HepG2 (cell line): Measurements from ENCODE around the gene BRK1. TPM values are rescaled to one million over a fixed set of nuclear protein-coding genes. Genes with fewer than 3 reads are reported as not detected.

Experiments used
- ATAC-seq: fragments of 200-7000 bp; cut with Tn5 transposase; 3 replicates; pipeline ENCODE4 v1.9.1; 2020; ENCODE audit warnings: mild to moderate bottlenecking, moderate library complexity
- BruUV-seq: library from RNA; stranded (reverse); fragments of 400-500 nt; replicated peaks from 2 replicates; lab custom pipeline; 2021; lab: Mats Ljungman, UMichigan
- CTCF ChIA-PET: fragments of 300-600 bp; formaldehyde crosslinking; extraction: SDS; loops from one replicate; lab custom pipeline; 2021; ENCODE audit warnings: low total read pairs, inconsistent platforms, low intra/inter-chr PET ratio; lab: Yijun Ruan, JAX
- POLR2A ChIA-PET: fragments of 350-600 bp; sonication (Branson Sonifier 250); formaldehyde crosslinking; loops from one replicate; lab custom pipeline; 2020; ENCODE audit warnings: antibody characterized with exemption, inconsistent platforms; lab: Yijun Ruan, JAX
- DNase-seq: peaks from one replicate; pipeline ENCODE4 v3.0.0-alpha.2; 2015; ENCODE audit warnings: low spot score
- FAIRE-seq: peaks from 3 replicates; lab custom pipeline; 2011; peaks lifted over from hg19 to GRCh38; lab: Jason Lieb, UNC
- H2AFZ ChIP-seq: one replicate; pipeline ENCODE4 v1.6.1; 2011; ENCODE audit warnings: low read length, inconsistent platforms
- H3K27ac ChIP-seq: fragments of 300-600 bp; 3 replicates; pipeline ENCODE4 v1.8.0; 2011; ENCODE audit warnings: mixed run types, mild to moderate bottlenecking, mixed read lengths, low read length, inconsistent platforms; ENCODE audit not compliant: insufficient read depth; ENCODE audit errors: extremely low read length
- H3K27me3 ChIP-seq, 2 experiments: fragments of 200-600 bp in 1 of 2; 2 replicates in 1 of 2; 3 replicates in 1 of 2; pipeline versions ENCODE4 v1.6.0 to v1.8.0; 2011; ENCODE audit warnings: low read length in 2 of 2, mild to moderate bottlenecking in 2 of 2, moderate library complexity in 2 of 2, inconsistent platforms in 1 of 2; ENCODE audit not compliant: insufficient read depth in 2 of 2, control insufficient read depth in 1 of 2
- H3K36me3 ChIP-seq, 2 experiments: fragments of 200-600 bp in 1 of 2; replicated peaks in 1 of 2; 2 replicates in 1 of 2; 3 replicates in 1 of 2; pipeline versions ENCODE4 v1.5.1 to v1.8.0; 2011; ENCODE audit warnings: low read length in 2 of 2, inconsistent platforms in 1 of 2; ENCODE audit not compliant: insufficient read depth in 2 of 2, control insufficient read depth in 1 of 2
- H3K4me1 ChIP-seq: 2 replicates; pipeline ENCODE4 v1.5.1; 2012; ENCODE audit warnings: low read length, inconsistent platforms; ENCODE audit not compliant: insufficient read depth
- H3K4me2 ChIP-seq: 2 replicates; pipeline ENCODE4 v1.6.0; 2011; ENCODE audit warnings: low read depth, low read length, inconsistent platforms
- H3K4me3 ChIP-seq, 3 experiments: fragments of 200-600 bp in 1 of 3; sonication (generic), shearing (Covaris generic) in 1 of 3; replicated peaks in 1 of 3; 2 replicates each; pipeline ENCODE4 v1.5.1; 2011 to 2016; ENCODE audit warnings: low read length in 3 of 3, inconsistent platforms in 2 of 3, low read depth in 2 of 3, mild to moderate bottlenecking in 2 of 3, control low read depth in 1 of 3, mixed read lengths in 1 of 3; ENCODE audit not compliant: insufficient read depth in 1 of 3
- H3K79me2 ChIP-seq: one replicate; pipeline ENCODE4 v1.6.1; 2011; ENCODE audit warnings: low read length, inconsistent platforms; ENCODE audit not compliant: insufficient read depth
- H3K9ac ChIP-seq: 2 replicates; pipeline ENCODE4 v1.6.0; 2011; ENCODE audit warnings: mild to moderate bottlenecking, low read depth, low read length, inconsistent platforms; ENCODE audit not compliant: insufficient read depth
- H3K9me3 ChIP-seq: 2 replicates; pipeline ENCODE4 v1.5.1; 2012; ENCODE audit warnings: mild to moderate bottlenecking, low read length
- H4K20me1 ChIP-seq: 2 replicates; pipeline ENCODE4 v1.6.0; 2011; ENCODE audit warnings: inconsistent platforms, mild to moderate bottlenecking, low read length, moderate library complexity; ENCODE audit not compliant: insufficient read depth
- ARHGAP35 ChIP-seq: sonication (generic); formaldehyde crosslinking; IDR thresholded peaks from 2 replicates; pipeline ENCODE4 v1.9.0; 2022; ENCODE audit warnings: mild to moderate bottlenecking, inconsistent platforms, moderate library complexity, missing genetic modification reagents, borderline replicate concordance
- BATF2 ChIP-seq: sonication (generic); formaldehyde crosslinking; IDR thresholded peaks from 2 replicates; pipeline ENCODE4 v1.8.0; 2022; ENCODE audit warnings: mild to moderate bottlenecking, missing genetic modification reagents, moderate library complexity
- CBX1 ChIP-seq: IDR thresholded peaks from one replicate; pipeline ENCODE4 v1.6.1; 2016; ENCODE audit warnings: antibody characterized with exemption, low read depth
- ELF1 ChIP-seq: sonication (generic); formaldehyde crosslinking; IDR thresholded peaks from 2 replicates; pipeline ENCODE4 v1.4.0; 2020; ENCODE audit warnings: missing genetic modification reagents
- FIP1L1 ChIP-seq: fragments of 200-400 bp; formaldehyde crosslinking; IDR thresholded peaks from 2 replicates; pipeline ENCODE4 v1.6.1; 2018; ENCODE audit warnings: low read depth, mild to moderate bottlenecking, low read length, moderate library complexity, borderline replicate concordance; ENCODE audit not compliant: insufficient read depth
- HNF4A ChIP-seq: sonication (generic); formaldehyde crosslinking; IDR thresholded peaks from 2 replicates; pipeline ENCODE4 v1.4.0; 2020; ENCODE audit warnings: missing genetic modification reagents
- POLR2A ChIP-seq, 2 experiments: IDR thresholded peaks; 2 replicates each; pipeline ENCODE4 v1.6.1; 2011; ENCODE audit warnings: low read depth in 2 of 2, low read length in 2 of 2, mild to moderate bottlenecking in 1 of 2, moderate library complexity in 1 of 2; ENCODE audit not compliant: insufficient read depth in 1 of 2
- SALL2 ChIP-seq: sonication (generic); formaldehyde crosslinking; IDR thresholded peaks from 2 replicates; pipeline ENCODE4 v1.8.1; 2023; ENCODE audit warnings: mild to moderate bottlenecking, missing genetic modification reagents, inconsistent platforms
- SKI ChIP-seq: fragments of 450-650 bp; IDR thresholded peaks from one replicate; pipeline ENCODE4 v1.6.1; 2018; ENCODE audit warnings: mild to moderate bottlenecking; ENCODE audit not compliant: partially characterized antibody
- ZBTB44 ChIP-seq: sonication (generic); formaldehyde crosslinking; IDR thresholded peaks from 2 replicates; pipeline ENCODE4 v1.4.0; 2020; ENCODE audit warnings: missing genetic modification reagents
- ZNF225 ChIP-seq: sonication (generic); formaldehyde crosslinking; IDR thresholded peaks from 2 replicates; pipeline ENCODE4 v1.4.0; 2020; ENCODE audit warnings: mild to moderate bottlenecking, missing genetic modification reagents
- ZNF24 ChIP-seq: fragments of 450-650 bp; IDR thresholded peaks from 2 replicates; pipeline ENCODE4 v1.6.1; 2017; ENCODE audit warnings: antibody characterized with exemption, mild to moderate bottlenecking
- ZNF34 ChIP-seq: sonication (generic); formaldehyde crosslinking; IDR thresholded peaks from 2 replicates; pipeline ENCODE4 v1.4.0; 2020; ENCODE audit warnings: mild to moderate bottlenecking, missing genetic modification reagents, borderline replicate concordance
- ZNF615 ChIP-seq: sonication (generic); formaldehyde crosslinking; IDR thresholded peaks from 2 replicates; pipeline ENCODE4 v1.5.0; 2020; ENCODE audit warnings: mild to moderate bottlenecking, missing genetic modification reagents, borderline replicate concordance
- ZSCAN12 ChIP-seq: sonication (generic); formaldehyde crosslinking; IDR thresholded peaks from 2 replicates; pipeline ENCODE4 v1.9.0; 2021; ENCODE audit warnings: mild to moderate bottlenecking, missing genetic modification reagents
- WGBS: methylation state at CpG from one replicate; pipeline ENCODE4 v1.1.6; 2017; ENCODE audit warnings: low lambda C conversion rate; 5-methylcytosine and 5-hydroxymethylcytosine counted together
- in situ Hi-C: cut with HindIII; loops from 2 replicates; pipeline ENCODE4 v1.10.0; 2017; ENCODE audit warnings: low pct_unique_long_range_greater_than_20kb; ENCODE audit not compliant: extremely low pct_ligation_motif_present
- intact Hi-C: fragments of 100-400 bp; cut with micrococcal nuclease; formaldehyde crosslinking; loops from one replicate; pipeline ENCODE4 v1.10.0; 2022; ENCODE audit not compliant: unreplicated experiment
- polyA plus RNA-seq, 8 experiments: library from polyadenylated mRNA; depleted of rRNA in 3 of 8; stranded (reverse) in 7 of 8; unstranded in 1 of 8; fragments of >200 nt; fragmentation: Illumina TruSeq in 4 of 8; extraction: Trizol in 4 of 8; gene quantifications; 2 replicates each; pipeline versions ENCODE4 v1.2.1 to v1.2.3, GENCODE V29; 2011 to 2016; ENCODE audit warnings: low read depth in 4 of 8, missing spikeins in 1 of 8, mixed read lengths in 1 of 8; ENCODE audit not compliant: insufficient read depth in 1 of 8
- total RNA-seq, 5 experiments: library from RNA; depleted of rRNA; stranded (reverse); fragments of >200 nt; fragmentation: Illumina TruSeq; extraction: Trizol; gene quantifications; 2 replicates each; pipeline ENCODE4 v1.2.3, GENCODE V29; 2016; ENCODE audit warnings: low read depth in 1 of 5
- TF ChIP-seq, protein P1 (sequence below): sonication (generic); formaldehyde crosslinking; IDR thresholded peaks from 2 replicates; pipeline ENCODE4 v1.4.0; 2020; ENCODE audit warnings: low read depth, mild to moderate bottlenecking, missing genetic modification reagents

Gene BRK1
- total and polyA plus RNA-seq, 2 of the 13 experiments (the other 11 are each of a cell fraction or from before 2014, with no cell fraction given): 118 to 155 TPM

DNA sequence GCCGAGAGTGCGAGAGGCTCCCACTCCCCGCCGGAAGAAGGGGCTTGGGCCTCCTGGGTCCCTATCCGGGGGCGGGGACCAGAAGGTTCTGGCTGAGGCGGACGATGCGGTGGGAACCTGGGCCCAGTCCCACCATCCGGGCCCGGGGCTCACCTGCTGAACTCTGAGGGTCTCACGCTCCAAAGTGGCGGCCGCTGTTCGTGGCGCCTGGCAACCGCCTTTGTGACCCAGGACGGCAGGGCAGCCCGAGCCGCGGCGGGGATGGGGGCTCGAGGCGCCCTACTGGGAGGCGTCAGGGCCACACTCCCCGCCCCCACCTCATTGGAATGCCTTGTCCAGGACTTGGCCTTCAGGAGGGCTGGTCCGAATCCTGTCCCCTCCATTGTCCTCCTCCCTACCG lies 7.4 kb upstream of the BRK1 start, which contains the start of gene FANCD2OS:
Gene FANCD2OS, minus strand, starts transcription at position 165 of the 400 bp plus-strand sequence. CDS start 3,481 bp downstream, outside the sequence.
- H3K9ac ChIP-seq: no peak within 1 kb of the TSS
- H3K4me1 ChIP-seq: peaks cover 10% of the 10 kb centered on the region
- no peaks in the 10 kb centered on the region for H3K9me3 ChIP-seq
- no peak within 1 kb of the TSS for H3K4me2 ChIP-seq
- no peaks in the 10 kb centered on the region for H3K36me3 ChIP-seq
- FAIRE-seq: no peak
- H3K79me2 ChIP-seq: no peaks in the 10 kb centered on the region
- POLR2A ChIA-PET: no interaction called here
- no TSS peak for BruUV-seq
- no peak within 1 kb of the TSS for H2AFZ ChIP-seq
- no peaks in the 10 kb centered on the region for H4K20me1 ChIP-seq
- CTCF ChIA-PET: no interaction called here
- in situ Hi-C loops: no loop called here
- 88% methylated on average over 10 of the region's 28 CpGs for WGBS
- no peak within 1 kb of the TSS for H3K4me3 ChIP-seq
- no peak for DNase-seq
- no peaks in the 10 kb centered on the region for H3K27me3 ChIP-seq
- intact Hi-C loops: no loop called here
- no peak for ATAC-seq
- no peak within 1 kb of the TSS for H3K27ac ChIP-seq
- TF ChIP-seq ZNF34: no peak
- no peak for TF ChIP-seq ZSCAN12 (CRISPR knock-in tag)
- TF ChIP-seq, protein P1, sequence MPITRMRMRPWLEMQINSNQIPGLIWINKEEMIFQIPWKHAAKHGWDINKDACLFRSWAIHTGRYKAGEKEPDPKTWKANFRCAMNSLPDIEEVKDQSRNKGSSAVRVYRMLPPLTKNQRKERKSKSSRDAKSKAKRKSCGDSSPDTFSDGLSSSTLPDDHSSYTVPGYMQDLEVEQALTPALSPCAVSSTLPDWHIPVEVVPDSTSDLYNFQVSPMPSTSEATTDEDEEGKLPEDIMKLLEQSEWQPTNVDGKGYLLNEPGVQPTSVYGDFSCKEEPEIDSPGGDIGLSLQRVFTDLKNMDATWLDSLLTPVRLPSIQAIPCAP (CRISPR knock-in tag): no peak
- TF ChIP-seq ARHGAP35 (CRISPR knock-in tag): no peak
- TF ChIP-seq SALL2 (CRISPR knock-in tag): no peak
- TF ChIP-seq ZNF615 (CRISPR knock-in tag): no peak
- no peak for TF ChIP-seq BATF2 (CRISPR knock-in tag)
- TF ChIP-seq FIP1L1: no peak
- no peak for TF ChIP-seq ZNF225 (CRISPR knock-in tag)
- TF ChIP-seq ELF1 (CRISPR knock-in tag): no peak
- TF ChIP-seq CBX1: no peak
- no peak for TF ChIP-seq ZBTB44 (CRISPR knock-in tag)
- no peak for TF ChIP-seq SKI
- TF ChIP-seq HNF4A: no peak
- no peak for TF ChIP-seq ZNF24
- no peak for TF ChIP-seq POLR2A (IDR thresholded peaks at IDR 0.05; ENCODE audit: insufficient read depth in 1 of 2, low read depth in 2 of 2, low read length in 2 of 2)
